GM19023 (cell line): Measurements from ENCODE around the gene GTPBP2.
"Not testable (repeated sequence)": the region's sequence is repeated elsewhere in the genome, so short reads cannot be mapped to it uniquely, and the experiment has no call there.

Experiments
- ATAC-seq: cut with Tn5 transposase; IDR thresholded peaks from one replicate; pipeline ENCODE4 v1.9.1; 2021; ENCODE audit warnings: mild to moderate bottlenecking, moderate library complexity; ENCODE audit not compliant: unreplicated experiment

GTPBP2 gene

DNA sequence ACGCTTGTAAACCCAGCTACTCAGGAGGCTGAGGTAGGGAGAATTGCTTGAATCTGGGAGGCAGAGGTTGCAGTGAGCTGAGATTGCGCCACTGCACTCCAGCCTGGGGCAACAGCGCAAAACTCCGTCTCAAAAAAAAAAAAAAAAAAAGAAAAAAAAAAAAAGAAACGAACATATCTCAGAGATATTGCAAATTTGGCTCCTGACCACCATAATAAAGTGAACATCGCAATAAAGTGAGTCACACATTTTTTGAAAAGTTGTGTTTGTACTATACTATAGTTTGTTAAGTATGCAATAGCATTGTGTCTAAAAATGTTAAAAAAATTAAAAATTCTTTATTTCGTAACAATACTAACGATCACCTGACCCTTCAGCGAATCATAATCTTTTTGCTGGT lies 29.1 kb upstream of the GTPBP2 start:
- ATAC-seq = no peak

DNA sequence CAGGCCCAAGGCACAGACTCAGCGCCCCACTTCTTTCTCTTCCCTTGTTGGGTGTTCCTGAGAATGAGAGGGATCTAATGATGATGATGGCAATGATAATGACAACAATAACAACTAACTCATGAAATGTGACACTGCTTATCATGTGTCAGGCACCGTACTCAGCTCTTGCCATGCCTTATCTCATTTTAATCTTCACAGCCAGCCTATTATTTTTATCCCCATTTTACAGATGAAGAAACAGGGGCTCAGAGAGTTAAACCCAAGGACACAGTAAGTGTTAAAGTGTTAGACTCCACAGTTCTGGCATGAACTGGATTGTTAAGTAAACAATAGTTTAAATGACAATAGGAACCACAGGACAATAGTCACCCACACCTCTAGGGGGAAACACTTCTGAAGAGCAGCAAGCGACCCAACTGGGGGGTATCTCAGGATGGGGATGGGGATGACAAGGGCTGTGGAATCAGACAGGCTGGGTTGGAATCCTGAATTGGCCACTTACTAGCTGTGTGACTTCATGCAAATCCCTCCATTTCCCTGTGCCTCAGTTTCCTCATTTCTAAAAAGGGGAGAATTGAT lies 28.2 kb upstream of the GTPBP2 start:
- ATAC-seq = no peak

DNA sequence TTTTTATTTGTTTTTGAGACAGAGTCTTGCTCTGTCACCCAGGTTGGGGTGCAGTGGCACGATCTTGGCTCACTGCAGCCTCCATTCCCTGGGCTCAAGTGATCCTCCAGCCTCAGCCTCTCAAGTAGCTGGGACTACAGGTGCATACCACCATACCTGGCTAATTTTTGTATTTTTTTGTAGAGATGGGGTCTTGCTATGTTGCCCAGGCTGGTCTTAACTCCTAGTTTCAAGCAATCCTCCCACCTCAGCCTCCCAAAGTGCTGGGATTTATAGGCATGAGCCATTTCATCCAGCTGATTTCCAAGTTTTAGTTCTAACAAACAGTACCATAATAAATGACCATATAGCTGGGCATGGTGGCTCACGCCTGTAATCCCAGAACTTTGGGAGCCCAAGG lies 23.8 kb upstream of the GTPBP2 start:
- not testable (repeated sequence) for ATAC-seq

DNA sequence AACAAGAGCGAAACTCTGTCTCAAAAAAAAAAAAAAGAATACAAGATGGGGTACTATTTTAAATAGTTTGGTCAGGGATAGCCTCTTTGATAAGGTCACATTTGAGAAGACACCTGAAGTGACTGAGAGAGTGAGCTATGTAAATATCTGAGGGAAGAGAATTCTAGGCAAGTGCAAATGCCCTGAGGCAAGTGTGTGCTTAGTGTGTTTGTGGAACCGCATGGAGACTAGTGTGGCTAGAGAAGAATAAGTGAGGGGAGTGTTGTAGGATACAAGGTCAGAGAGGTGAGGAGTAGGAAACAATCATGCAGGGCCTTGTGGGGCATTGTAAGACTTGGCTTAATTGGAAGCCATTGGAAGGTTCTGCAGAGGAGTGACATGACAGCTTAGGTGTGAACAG lies 19.2 kb upstream of the GTPBP2 start:
- ATAC-seq = no peak

DNA sequence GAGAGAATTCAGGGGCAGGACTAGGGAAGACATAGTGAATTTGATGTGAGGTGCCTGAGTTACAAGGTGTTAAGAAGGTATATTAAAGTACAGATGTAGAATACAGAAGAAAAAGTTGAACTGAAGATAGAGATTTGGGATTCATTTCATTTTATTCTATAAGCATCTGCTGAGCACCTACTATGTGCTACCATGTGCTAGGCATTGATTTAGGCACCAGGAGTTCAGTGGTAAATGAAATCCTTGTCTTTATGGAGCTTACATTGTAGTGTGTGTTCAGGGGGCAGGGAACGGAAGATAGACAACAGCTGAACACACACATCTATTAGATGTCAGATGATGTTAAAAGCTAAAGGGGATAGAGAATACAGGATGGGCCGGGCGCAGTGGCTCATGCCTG lies 18.5 kb upstream of the GTPBP2 start:
- no peak for ATAC-seq

DNA sequence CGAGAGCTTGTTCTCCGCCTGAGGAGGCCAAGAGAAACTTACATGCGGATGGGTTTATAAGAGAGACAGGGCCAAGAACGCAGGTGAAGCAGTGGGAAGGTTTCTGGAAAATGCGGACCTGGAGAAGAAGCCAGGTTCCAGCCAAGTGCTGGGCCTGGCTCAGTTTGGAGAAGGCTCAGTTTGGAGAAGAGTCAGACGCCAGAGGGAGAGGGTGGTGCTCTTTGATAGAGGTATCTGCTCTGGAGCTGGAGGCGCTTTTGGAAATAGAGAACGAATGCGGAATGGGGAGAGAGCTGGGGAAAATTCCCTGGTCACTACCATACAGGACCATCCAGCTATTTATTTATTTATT lies 16.5 kb upstream of the GTPBP2 start:
- ATAC-seq = no peak

DNA sequence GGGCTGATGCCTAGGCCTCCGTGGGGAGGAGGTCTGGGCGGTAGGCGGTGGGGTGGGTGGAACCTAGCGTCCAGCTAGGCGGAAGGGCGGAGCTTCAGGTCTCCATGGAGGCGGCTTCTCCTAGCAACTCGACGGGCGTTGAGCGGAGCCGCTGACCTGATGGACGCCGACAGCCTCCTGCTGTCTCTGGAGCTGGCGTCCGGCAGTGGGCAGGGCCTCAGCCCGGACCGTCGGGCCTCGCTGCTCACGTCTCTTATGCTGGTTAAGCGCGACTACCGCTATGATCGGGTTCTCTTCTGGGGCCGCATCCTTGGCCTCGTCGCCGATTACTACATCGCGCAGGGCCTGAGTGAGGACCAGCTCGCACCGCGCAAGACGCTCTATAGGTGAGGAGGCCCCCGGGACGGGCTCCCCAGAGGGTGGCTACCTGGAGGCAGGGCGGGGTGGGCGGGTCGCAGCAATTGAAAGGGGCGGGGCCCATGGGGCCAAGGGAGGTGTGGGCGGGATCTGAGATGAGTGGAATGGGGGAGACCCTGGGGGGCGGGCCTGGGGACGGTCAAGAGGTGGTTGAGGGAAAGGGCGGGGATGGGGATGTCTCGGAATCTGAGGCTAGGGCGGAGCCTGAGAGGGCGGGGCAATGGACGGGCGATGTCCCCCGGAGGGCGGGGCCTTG lies 16.0 kb upstream of the GTPBP2 start, which contains the start of gene RSPH9:
RSPH9 (plus strand) TSS at position 97 of the 673 bp plus-strand sequence; CDS start at position 160, 63 bp downstream.
- ATAC-seq = peak; percentile 68

DNA sequence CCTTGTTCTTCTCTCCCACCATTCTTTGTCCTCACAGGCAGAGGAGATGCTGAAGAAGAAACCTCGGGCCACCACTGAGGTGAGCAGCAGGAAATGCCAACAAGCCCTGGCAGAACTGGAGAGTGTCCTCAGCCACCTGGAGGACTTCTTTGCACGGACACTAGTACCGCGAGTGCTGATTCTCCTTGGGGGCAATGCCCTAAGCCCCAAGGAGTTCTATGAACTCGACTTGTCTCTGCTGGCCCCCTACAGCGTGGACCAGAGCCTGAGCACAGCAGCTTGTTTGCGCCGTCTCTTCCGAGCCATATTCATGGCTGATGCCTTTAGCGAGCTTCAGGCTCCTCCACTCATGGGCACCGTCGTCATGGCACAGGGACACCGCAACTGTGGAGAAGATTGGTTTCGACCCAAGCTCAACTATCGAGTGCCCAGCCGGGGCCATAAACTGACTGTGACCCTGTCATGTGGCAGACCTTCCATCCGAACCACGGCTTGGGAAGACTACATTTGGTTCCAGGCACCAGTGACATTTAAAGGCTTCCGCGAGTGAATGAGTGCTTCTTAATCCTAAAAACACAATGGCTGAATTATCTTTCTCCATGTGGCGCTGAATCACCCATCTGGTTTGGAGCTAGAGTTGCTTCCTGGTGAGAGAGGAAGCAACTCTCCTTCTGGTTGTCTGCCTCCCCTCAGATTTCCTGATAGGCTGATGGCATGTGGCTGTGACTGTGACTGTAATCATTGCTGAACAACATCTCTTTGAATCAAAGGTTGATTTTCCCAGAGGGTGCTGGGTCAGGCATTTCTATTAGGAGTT lies 11.1 kb upstream of the GTPBP2 start:
- no peak for ATAC-seq

DNA sequence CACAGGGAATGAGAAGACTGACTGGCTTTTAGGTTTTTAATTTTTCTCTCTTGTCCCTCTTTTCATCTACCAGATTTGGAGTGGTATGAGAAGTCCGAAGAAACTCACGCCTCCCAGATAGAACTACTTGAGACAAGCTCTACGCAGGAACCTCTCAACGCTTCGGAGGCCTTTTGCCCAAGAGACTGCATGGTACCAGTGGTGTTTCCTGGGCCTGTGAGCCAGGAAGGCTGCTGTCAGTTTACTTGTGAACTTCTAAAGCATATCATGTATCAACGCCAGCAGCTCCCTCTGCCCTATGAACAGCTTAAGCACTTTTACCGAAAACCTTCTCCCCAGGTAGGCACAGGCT lies 7.2 kb upstream of the GTPBP2 start:
- ATAC-seq = no peak

DNA sequence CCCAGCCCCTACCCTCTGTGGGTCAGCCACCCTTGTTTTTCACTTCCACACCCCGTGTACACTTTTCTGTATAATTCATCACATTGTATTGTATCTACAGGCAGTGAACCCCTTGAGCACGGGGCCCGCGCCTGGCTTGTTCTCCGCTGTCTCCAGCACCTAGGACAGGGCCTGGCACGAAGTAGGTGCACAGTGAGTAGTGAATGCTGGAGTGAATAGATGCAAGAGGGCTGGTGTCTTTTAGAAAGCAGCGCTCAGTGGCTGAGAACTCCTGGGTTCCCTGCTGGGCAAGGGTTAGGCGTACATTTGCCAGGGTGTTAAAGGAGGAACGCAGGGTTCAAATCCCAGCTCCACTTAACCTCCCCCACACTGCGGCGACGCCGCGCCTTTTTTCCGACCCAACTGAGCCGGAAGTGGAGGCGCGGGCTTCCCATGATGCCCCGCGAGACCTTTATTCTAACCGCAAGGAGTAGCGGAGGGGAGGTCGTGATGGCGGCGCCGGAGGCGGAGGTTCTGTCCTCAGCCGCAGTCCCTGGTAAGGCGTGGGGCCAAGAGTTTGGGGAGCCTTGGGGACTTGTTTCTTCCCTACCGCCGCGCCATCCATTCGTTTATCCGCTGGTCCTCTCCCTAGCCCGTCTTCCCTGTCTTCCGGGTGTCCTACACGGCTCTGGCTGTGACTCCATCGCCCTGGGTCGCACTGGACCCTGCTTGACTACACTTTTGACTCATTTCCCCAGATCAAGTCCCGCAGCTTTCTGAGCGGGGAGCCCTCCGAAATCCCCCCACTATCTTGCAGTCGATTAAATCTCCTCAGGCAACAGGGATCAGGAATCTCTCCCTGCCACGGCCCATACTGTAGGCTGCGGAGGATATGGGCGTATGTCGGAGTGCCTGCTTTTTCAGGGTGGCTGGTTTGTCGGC lies 6.6 kb upstream of the GTPBP2 start, which contains the start of gene MAD2L1BP:
MAD2L1BP (plus strand) TSS at position 454 of the 921 bp plus-strand sequence; CDS start at position 490, 36 bp downstream.
- peak; percentile 87 for ATAC-seq

DNA sequence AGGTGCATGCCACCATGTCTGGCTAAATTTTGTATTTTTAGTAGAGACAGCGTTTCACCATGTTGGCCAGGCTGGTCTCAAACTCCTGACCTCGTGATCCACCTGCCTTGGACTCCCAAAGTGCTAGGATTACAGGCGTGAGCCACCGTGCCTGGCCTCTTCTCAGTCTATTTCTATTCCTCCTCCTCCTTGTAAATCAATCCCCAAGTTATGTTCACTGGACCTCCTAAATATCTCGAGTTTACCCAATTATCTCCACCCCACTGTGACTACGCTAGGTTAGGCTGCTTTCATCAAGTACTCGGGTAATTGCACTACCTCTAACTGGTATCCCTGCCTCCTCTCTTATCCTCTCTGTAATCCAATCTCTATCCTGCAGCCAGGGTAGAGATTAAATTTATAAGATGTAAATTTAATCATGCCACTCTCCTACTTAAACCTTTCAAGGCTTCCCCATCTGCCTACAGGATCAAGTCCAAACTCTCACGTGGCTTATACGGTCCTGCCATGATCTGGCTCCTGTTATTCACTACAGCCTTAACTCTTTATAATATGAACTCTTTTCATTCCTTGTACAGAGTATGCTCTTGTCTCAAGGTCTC lies 5.7 kb upstream of the GTPBP2 start:
- no peak for ATAC-seq

DNA sequence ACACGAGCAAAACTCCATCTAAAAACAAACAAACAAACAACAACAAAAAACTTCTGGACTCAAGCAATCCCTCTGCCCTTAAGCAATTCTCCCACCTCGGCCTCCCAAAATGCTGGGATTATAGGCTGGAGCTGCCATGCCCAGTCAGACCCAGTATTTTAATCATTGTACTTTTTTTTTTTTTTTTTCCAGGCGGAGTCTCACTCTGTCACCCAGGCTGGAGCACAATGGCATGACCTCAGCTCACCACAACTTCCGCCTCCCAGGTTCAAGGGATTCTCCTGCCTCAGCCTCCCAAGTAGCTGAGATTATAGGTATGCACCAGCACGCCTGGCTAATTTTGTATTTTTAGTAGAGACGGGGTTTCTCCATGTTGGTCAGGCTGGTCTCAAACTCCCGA lies 3.9 kb upstream of the GTPBP2 start:
- not testable (repeated sequence) for ATAC-seq

DNA sequence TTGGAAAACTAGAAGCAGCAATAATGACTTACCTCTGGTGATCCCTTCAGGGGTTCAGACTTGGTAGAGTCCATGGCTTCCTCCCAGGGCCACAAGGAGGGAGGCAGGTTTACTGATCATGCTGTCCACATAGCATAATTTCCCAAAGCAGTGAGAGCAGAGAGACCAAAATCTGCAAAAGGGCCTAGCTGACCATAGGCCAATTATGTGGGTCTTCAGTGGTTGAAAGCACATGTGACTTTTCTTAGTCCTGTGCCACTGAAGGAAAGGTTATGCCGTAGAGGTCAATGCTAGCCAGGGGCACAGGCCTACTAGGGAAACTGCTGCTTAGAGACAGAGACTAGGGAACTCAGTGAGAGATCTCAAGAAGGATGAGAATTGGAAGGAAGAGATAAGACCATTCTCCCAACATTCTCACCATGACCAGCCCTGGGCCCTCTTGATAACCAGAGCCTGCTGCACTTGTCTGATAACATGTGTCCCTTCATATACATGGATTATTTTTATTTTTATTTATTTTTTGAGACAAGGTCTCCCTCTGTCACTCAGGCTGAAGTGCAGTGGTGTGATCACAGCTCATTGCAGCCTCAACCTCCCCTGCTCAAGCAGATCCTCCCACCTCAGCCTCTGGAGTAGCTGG lies 2.0 kb upstream of the GTPBP2 start:
- ATAC-seq = no peak

DNA sequence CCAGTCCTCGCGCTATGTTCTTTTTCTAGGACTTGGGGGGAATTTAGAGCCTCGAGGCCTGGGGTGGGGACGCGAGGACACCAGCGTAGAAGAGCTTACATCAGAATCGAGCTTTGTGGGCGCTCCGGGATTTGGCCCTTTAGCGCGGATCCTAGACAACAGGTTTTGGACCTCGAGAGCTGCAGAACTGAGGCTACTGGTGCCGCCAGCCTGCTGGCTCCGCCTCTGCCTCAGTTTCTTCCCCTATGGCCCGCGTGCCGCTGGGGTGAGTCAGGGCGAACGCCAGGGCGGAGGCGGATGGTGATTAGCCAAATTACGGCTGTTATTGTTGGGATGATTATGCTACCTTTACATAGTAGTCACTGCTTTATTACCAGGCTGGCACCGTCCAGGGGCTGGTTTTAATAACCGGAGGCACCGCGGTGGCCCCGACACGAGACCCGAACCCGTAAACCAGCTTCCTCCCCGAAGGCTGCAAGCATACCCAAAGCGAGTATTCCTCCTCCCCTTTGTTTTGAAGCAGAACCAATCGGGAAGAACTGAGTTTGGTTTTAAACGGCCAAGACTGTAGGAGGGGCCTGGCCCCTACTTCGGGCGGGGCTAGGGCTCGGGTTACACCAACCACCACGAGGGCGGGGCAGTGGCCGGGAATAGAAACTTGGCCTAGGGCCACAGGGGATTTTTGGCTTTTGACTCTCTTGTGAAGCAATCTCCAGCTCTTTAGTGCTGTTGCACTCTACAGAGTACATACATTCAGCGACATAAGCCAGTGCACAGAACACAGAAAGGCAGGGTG lies 639 bp upstream of the GTPBP2 start:
- ATAC-seq = peak; percentile 59

DNA sequence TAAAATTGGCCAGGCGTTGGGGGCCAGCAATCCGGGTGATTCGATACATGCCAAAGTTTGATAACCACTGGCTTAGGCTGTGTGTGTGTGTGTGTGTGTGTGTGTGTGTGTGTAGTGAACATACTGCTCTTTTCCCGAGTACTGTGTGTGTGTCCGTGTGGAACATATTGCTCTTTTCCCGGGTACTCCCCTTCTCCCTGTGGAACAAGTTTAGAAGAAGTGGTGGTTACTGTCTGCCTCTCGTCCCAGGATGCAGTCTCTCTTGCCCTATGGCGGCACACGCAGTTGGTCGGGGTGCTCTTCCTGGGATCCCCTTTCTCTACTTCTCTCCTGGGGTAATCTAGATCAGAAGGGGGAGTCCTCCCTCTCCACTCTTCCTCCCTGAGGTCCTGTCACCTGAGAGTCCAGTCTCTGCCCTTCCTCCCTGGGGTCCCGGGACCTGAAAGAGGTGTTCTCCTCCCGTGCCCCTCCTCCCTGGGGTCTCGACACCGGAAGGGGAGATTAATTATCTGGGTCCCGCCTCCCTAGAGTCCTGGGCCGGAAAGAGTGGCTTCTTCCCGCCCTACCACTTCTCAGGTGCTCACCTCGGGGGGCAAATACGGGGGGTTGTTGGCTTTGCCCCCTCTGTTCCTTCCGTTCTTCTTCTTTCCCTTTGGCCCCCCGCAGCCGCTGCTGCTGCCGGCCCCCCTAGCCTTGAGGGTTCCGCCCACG lies 516 bp downstream of the GTPBP2 start:
- ATAC-seq = no peak

DNA sequence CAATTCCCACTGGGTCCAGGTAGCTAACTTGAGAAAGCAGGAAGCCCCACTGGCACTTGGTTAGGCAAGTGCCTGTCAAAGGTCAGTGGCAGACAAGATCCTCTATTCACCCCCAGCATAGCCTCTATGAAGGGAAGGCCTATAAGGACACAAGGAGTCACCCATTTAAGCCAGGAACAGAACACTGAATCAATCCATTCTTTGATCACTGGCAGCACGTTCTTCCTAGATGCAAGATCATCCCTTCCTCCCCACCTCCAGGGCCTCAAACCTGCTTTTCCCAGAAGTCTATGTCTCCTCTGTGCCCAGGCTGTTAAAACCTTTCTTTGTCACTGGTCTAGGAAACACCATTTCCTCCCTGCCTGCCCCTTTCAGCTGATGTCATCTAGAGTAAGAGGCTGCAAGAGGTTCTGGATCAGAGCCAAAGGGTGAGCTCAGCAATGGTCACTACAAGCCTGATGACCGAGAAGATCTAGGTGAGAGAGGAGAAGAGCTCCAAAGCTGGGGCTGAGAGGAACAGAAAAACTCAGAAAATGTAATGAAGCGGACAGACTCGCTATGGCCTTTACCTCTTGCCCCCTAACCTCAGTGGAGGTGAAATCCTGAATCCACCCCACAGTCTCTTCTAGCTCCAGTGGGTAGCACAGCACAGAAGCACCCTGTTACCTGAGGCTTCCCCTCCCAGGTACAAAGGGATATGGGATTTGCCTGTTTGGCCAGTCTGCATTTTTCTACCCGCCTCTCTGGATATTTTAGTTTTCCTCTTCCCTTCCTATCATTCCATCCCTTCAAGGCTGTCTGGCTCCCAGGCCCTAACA lies 1.8 kb downstream of the GTPBP2 start:
- no peak for ATAC-seq

DNA sequence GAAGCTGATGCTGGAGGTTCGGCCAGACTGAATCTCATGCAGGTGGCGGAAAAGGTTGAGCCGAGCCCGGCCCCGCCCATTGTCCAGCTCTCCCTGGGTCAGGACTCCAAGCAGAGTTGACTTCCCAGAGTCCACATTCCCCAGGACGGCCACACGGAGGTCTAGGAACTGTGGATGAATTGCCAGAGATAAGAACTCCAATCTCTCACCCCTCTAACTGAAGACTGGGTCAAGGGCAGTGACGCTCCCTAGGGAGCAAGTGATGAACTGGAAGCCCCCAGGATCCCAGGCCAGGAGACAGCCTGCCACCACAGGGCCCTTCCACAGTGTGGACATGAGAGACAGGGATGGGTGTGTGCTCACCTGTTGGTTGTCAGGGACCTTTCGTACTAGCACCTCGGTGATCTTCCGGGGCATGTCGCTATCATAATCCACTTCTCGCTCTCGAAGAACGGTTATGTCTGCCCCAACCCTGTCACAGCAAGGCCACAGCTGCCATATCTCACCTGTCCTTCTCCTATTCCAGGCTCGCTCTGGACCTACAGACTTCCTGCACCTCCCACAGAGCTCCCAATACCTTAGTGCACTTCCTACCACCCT lies 3.6 kb downstream of the GTPBP2 start:
- ATAC-seq = no peak
